Subcutaneous adipose tissue (tissue), 4 donors: ENCODE measurements around the gene CCDC3. TPM values are rescaled to one million over a fixed set of nuclear protein-coding genes. Genes with fewer than 3 reads are reported as not detected.

Experiments
- CTCF ChIP-seq: fragments of 450-650 bp; IDR thresholded peaks from one replicate; pipeline ENCODE4 v1.5.1; 2016; ENCODE audit warnings: low read depth, mild to moderate bottlenecking, control low read depth, antibody characterized with exemption, moderate library complexity
- total RNA-seq, 4 donors: library from RNA; depleted of rRNA; stranded (reverse); fragments of >200 nt; gene quantifications; one replicate each; pipeline ENCODE4 v1.1.0, GENCODE V29; 2016

The CCDC3 gene
- total RNA-seq, 4 donors from 2014 or later: 4.8 to 39.1 (median 19.4) TPM

- no peak for TF ChIP-seq CTCF
Observed at GRCh38 chr10:12980713-12981306, 20.7 kb downstream of the CCDC3 start.

GRCh38 chr10:12980102-12980661, 21.3 kb downstream of the CCDC3 start:
- TF ChIP-seq CTCF: no peak

GRCh38 chr10:12978891-12979290, 22.6 kb downstream of the CCDC3 start:
- TF ChIP-seq CTCF: no peak

GRCh38 chr10:12975906-12976305, 25.6 kb downstream of the CCDC3 start:
- no peak for TF ChIP-seq CTCF

GRCh38 chr10:12975266-12975665, 26.2 kb downstream of the CCDC3 start:
- no peak for TF ChIP-seq CTCF

- TF ChIP-seq CTCF: no peak
Observed at GRCh38 chr10:12974491-12975199, 26.9 kb downstream of the CCDC3 start.

- no peak for TF ChIP-seq CTCF
Observed at GRCh38 chr10:12974078-12974477, 27.4 kb downstream of the CCDC3 start.
